HG02588 (cell line): ENCODE results near the gene USH1G.
"Not testable (repeated sequence)": the region's sequence is repeated elsewhere in the genome, so short reads cannot be mapped to it uniquely, and the experiment has no call there.

Experiments
- ATAC-seq: cut with Tn5 transposase; IDR thresholded peaks from one replicate; pipeline ENCODE4 v1.9.1; 2021; ENCODE audit warnings: mild to moderate bottlenecking, moderate library complexity; ENCODE audit not compliant: unreplicated experiment

Gene USH1G

DNA sequence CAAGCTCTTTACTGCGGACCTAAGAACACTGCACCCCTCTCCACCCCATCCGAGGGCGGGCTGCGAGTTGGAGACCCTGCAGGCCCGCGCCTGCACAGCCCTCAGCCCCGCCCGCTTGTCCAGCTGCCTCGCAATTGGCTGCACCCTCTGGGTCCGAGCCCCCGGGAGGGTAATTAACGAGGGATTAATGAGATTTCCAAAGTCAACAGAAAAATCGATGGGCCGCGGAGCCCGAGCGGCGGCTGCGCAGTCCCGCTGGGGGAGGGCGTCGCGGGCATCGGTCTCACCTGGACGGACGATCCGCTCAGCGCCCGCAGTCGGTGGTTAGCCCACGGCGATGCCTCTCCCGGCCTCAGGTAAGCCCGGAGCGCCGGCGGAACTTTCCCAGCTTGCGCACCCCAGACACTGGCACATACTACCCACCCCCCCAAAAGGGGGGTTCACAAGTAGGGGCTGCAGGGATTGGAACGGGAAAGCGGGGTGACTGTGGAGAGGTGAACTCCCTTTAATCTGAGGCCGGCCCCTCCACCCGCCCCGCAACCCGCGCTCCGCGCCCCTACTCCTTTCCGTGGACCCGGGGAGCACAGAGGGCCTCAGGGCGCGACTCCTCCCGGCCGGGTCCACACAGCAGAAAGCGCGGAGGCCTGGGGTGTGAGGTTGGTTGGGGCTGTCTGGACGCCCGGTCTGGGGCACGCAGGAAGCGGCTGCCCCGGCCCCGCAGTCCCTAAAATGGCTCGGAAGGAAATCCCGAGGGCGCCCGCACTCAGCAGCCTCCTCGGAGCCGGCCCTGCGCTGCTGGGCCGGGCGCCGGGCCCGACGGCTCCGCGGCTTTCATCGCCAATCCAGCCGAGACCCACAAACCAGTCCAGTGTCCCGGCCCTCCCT, 12.8 kb upstream of the USH1G start, which contains the start of gene OTOP3:
Gene OTOP3, plus strand, starts transcription at position 314 of the 885 bp plus-strand sequence. Its CDS starts 24 bp downstream, at position 338.
- no peak for ATAC-seq

DNA sequence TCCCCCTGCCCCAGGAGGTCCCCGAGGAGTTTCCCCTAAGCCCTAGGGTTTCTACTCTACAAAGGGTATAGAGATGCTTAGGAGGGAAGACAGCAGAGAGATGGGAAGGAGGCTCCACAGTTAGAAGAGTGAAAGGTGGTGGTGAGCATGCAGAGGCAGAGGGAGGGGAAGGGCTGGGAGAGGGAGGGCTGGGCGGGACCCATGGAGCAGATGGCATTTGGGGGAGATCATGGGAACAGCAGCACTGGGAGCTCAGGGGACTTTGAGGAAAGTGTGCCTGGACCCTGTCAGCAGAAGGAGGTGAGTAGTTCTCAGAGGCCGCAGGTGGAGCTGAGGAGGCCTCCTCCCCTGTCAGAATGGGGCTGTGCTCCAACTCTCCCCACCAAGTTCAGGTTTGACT, 12.0 kb upstream of the USH1G start:
- no peak for ATAC-seq

DNA sequence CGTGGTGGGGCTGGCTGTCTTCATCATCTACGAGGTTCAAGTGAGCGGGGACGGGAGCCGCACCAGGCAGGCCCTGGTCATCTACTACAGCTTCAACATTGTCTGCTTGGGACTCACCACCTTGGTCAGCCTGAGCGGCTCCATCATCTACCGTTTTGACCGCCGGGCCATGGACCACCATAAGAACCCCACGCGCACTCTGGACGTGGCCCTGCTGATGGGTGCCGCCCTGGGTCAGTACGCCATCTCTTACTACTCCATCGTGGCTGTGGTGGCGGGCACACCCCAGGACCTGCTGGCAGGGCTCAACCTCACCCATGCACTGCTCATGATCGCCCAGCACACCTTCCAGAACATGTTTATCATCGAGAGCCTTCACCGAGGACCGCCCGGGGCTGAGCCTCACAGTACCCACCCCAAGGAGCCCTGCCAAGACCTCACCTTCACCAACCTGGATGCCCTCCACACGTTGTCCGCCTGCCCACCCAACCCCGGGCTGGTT, 7.5 kb upstream of the USH1G start:
- no peak for ATAC-seq

DNA sequence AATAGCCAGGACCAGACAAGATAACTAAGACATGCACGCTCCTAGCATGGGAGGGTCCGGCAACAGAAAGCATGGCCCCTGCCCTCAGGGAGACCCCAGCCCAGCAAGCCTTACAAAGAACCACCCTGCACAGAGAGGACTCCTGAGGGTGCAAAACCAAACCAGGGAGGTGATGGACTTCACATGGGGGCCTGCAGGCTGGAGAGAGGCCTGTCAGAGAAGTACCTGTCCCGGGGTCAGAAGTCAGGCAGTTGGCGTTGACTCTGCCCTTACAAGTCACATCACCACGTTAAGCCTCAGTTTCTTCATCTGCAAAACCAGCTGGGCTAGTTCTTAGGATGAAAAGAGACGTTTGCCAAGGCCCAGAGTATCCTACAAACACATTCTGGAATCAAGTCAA, 5.7 kb upstream of the USH1G start:
- ATAC-seq = no peak

DNA sequence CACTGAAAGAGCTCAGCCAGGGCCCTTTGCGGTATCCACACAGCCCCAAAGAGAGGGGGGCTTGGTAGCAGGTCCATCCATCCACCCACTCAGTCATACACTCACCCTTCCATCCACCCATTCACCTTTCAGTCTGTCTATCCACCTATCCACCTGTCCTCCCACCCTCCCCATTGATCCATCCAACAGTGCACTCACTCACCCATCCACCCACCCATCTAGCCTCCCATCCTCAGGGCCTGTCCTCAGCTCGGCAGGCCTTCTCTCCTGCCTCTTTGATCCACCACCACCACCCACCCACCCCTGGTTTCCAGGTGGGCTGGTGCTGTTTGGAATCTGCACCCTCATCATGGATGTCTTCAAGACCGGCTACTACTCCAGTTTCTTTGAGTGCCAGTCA, 2.2 kb upstream of the USH1G start:
- ATAC-seq = no peak

DNA sequence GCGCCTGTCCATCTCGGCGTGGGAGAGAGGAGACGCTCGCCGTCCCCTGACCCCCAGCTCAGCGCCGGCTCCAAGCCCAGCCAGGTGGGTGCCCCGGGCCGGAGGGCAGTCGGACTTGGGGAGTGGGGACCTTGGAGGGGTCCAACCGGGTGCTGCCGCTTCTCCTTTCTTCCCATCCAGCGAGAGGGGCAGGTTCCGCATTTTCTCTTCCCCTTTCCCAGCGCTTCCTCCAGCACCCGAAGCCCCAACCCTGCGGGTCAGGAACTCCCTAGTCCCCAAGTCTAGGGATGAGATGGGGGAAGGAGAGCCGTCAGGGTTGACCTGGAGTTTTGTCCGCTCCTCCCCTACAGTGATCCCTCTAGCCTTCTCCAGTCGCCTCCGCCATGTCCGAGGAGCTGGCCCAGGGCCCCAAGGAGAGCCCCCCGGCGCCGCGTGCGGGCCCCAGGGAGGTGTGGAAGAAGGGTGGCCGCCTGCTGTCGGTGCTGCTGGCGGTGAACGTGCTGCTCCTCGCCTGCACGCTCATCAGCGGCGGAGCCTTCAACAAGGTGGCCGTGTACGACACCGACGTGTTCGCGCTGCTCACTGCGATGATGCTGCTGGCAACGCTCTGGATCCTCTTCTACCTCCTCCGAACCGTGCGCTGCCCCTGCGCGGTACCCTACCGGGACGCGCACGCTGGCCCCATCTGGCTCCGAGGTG, 1.3 kb upstream of the USH1G start, which contains the start of gene OTOP2:
Gene OTOP2, plus strand, starts transcription at position 24 of the 699 bp plus-strand sequence. Its CDS starts 360 bp downstream, at position 384.
- no peak for ATAC-seq

DNA sequence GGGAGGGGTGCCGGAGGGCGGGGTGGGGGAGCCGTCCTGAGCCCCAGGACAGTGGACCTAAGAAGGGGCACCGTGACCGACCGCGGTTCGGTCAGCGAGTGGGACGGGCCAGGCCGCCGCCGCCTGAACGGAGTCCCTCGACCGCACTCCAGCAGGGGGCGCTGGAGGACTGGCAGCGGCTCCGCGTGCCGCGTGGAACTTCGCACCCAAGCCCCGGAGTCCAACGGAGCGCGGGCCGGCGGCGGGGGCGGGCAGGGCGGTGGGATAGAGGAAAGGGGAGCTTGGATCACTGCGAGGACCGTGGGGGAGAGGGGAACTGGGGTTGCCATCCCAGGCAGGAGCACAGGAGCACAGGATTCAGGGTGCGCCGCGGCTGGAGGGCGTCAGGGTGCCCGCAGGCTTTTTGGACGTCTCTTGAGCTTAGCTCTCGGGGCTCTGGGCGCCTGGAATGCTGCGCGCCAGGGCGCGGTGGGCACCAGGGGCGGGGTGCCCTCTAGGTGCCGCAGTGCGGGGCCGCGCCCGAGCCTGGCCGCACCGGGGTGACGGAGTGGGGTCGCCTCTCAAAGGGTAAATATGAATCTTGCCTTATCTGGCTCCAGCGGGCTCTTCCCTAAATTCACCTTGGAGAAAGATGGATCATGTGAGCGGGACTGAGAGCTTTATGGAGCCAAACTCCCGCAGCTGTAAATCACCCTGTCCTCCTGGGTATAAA, 639 bp upstream of the USH1G start:
- no peak for ATAC-seq

DNA sequence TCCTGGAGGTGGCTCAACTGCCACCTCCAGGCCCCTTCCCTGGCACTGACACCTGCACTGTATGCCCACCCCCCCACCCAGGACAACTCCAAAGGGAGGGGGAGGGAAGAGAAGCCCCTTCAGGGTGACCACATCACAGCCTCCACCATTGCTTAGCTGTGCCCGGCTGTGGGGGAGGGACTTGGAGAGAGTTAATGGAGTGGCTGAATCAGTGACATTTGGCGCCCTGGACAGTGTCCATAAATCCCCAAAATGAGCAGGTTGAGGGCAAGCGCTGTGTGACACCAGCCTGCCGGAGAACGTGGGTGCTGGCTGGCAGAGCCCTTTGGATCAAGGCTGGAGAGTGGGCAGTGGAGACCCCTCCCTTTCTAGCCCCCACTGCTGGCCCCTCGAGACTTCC, 883 bp downstream of the USH1G start:
- ATAC-seq = no peak

DNA sequence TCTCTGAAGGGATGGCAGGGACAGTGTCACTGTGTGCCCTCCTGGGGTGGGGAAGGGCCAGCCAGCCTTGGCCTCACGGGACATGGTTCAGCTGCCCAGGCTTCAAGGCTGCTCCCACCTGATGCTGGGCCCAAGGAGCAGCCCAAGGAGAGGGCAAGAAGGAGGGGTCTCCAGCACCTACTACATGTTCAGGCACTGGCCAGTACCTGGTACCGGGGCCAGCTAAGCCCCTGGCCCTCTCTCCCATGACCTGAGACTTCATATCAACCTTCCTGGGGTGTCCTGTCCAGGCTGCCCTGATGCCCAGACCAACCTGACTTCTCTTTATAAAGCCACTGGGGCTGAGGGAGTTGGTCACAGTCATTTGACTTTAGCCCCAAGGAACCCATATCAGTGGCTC, 1.3 kb downstream of the USH1G start:
- no peak for ATAC-seq

DNA sequence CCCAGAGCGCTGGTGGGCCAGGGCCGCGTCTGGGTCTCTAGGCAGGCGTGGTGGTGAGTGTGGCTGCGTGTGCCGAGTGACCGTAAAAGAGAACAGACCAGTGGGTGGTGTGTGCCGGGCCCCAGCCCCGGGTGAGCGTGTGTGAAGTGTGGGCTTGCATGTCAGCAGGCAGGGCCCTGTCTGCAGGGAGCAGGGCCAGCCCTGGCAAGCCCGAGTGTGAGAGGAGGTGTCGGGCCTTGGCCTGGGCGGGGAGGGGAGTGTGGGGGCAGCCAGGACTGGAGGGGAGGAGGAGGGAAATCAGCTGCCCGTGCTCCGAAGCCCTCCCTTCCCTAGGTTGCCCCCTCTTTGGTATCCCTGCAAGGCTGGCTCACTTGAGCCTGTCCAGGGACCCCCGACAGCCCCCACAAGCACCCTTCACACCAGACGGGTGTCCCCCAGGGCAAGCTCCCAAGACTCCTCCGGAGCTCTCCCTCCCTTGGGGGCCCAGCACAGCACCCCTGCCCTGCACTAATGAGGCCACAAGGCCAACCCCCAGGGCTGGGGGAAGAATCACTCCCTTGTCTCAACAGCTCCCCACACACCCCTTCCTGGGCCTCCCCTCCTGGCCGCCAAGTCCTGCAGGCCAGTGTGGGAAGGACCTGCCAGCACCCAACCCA, 1.9 kb downstream of the USH1G start:
- ATAC-seq = no peak

DNA sequence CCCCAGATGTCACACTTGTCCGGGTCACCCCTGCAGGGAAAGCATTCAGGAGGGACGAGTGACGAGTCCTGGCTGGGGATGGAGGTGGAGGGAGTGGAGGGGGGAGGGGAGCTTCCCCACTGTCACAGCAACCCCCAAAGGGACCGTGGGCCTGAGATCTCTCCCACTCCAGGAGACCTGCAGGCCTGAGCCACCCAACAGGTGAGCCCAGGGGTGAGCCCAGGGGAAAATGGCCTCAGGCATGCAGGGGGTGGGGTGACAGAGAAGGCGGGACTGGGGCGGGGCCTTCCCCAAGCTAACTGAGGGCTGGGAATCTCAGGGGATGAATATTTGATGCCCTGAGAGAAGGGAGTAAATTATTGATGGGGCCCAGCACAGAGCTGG, 2.4 kb downstream of the USH1G start:
- no peak for ATAC-seq

DNA sequence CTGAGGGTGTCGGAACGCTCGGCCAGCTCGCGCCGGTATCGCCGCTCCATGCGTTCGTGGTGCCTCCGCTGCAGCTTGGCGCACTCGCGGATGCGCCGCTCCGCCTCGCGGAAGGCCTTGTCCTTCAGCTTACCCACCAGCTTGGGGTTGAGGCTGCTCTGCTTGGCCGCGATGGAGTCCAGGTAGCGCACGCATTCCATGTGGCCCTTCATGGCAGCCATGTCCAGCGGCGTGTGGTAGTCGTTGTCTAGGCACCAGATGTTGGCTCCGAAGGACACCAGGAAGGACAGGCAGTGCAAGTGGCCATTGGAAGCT, 2.8 kb downstream of the USH1G start:
- no peak for ATAC-seq

DNA sequence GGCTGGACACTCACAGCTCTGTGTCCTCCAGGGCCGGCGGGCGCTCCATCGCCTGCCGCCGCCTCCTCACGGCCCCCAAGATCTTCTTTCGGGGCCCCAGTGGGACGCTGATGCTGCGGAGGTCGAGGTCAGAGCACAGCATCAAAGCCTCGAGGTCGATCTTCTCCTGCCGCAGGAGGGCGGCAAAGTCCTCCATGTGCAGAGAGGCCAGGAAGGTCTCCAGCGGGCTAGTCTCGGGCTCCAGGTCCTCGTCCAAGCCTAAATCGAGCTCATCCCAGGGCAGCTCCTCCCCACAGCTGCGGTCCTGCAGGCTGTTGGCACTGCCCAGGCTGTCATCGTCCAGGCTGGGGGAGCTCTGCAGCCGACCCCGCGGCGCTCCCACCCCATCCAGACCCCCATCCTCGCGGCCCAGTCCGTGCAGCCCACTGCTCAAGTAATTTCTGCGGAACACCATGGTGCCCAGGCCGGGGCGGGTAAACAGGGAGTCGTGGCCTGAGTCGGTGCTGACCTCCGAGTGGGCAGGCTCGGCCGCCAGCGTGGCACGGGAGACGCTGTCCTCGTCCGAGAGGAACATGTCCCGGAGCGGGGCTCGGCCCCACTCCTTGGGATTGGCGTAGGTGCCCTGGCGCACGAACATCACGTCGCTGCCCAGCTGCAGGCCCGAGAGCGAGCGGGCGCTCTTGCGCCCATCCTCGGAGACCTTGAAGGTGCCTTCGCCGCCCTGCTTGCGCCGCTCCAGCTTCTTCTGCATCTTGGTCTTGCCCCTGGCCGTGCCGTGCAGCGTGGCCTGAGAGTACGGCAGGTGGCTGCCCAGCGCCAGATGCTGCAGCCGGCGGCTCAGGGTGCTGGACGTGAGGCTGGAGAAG, 3.4 kb downstream of the USH1G start:
- no peak for ATAC-seq

DNA sequence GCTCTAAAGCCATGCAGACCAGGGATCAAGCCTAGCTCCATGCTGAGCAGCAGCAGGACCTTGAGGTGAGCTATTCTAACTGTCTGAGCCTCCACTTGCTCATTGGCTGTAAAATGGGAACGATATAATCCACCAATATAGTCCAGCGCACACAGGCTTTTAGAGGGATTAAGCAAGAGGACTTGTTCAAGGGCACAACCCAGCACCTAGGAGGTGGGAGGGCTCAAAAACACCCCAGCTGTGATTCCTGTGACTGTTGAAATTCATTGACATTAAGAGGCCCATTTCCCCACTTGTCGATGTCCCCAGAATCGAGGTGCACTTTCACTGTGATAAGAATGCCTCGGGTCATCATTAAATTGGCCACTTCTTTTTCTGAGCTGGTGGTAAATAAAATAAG, 4.1 kb downstream of the USH1G start:
- ATAC-seq = no peak

DNA sequence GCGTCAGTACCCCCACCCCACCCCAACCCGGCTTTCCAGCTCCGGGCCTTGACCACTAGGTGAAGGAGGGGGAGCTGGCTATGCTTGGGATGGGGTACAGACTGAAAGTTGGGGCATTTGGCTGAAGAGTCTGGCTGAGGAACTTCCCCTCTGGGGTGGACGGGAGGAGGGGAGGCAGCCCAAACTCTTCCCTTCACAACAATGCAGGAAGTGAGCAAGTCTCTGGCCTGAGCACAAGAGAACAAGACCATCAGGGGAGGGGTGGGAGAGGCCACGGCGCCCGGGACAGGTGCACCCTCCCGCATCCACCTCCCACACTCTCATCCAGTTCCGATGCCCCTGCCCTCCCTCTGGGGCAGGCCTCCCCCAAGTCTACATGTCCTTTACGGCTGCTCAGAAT, 5.6 kb downstream of the USH1G start:
- no peak for ATAC-seq

DNA sequence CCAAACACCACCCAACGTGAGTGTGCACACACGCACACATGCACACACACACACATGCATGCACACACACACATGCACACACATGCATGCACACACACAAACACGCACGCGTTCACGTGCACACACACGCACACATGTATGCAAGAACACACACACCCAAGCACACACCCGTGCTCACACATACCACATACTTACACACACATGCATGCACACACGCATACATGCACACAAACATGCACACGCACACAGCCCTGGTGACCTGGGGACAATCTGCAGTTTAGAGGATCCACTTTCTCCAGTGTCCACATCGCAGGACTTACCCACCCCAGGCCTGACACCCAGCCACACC, 6.2 kb downstream of the USH1G start:
- no peak for ATAC-seq

DNA sequence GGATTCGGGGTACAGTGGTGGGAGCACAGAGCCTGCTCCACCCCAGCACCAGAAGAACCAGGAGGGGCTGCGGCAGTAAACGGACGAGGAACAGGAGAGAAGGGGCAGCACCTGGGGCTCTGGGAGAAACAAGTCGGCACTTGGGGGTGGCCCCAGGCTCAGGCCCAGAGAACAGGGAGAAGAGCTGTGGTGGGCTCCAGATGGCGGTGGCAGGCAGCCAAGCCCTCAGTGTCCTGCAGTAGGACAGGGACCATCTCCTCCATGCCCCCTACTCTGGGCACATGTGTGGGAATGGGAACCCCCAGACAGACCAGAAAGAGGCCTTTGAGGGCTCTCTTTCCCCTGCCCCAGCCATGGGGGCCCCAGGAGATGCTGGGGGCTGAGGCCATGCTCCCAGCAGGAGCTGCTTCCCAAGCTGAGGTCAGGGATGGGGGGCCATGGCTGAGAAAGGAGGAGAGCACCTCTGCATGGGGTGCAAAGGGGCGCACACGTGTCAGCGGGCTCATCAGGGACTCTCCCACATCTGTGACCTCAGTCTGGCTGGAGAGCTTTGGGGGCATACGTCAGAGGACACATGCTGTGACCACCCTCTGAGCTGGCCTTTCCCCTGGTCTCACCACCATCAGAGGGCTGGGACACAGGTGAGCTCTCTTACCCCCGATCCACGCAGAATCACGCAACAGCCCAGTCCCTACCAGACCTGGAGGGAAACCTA, 6.8 kb downstream of the USH1G start:
- ATAC-seq = no peak

DNA sequence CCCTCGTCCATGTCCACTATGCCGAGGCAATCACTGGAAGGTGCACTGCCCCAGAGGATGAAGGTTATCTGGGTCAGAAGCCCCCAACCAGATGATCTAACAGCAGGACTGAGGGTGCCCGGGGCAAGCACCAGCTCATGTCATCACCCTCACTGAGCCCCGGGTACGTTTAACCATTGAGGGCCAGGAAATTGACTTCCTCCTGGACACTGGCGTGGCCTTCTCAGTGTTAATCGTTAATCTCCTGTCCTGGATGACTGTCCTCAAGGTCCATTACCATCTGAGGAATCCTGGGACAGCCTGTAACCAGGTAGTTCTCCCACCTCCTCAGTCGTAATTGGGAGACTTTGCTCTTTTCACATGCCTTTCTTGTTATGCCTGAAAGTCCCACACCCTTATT, 11.6 kb downstream of the USH1G start:
- not testable (repeated sequence) for ATAC-seq

DNA sequence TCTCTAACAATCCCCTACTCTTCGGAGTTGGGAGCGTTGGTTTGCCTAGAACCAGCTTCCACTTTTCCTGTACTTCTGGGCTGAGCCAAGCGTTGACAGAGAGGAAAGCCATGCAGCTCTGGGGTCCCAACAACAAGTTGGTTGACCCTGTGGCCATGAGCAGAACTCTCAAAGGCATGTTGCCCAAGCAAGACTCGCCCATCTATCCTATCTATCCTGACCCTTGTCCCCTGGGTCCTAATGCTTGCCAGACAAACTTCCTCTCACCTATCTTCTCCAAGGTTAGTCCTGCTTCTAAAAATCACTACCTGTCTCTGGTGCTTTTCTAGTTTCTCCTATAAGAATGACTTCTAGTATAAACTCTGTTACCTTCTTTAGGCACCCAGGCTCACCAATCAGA, 14.0 kb downstream of the USH1G start:
- not testable (repeated sequence) for ATAC-seq

DNA sequence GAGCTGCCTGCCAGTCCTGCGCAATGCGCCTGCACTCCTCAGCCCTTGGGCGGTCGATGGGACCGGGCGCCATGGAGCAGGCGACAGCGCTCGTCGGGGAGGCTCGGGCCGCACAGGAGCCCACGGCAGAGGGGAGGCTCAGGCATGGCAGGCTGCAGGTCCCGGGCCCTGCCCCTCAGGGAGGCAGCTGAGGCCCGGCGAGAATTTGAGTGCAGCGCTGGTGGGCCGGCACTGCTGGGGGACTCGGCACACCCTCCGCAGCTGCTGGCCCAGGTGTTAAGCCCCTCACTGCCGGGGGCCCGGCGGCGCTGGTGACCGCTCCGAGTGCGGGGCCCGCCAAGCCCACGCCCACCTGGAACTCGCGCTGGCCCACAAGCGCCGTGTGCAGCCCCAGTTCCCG, 16.0 kb downstream of the USH1G start:
- ATAC-seq = no peak
